ENCODE measurements around the gene HAPLN2. TPM values are rescaled to one million over a fixed set of nuclear protein-coding genes. Genes with fewer than 3 reads are reported as not detected.

Gene HAPLN2
- total RNA-seq, 4 donors from 2014 or later = 0.13 to 3.0 (median 1.2) TPM

DNA sequence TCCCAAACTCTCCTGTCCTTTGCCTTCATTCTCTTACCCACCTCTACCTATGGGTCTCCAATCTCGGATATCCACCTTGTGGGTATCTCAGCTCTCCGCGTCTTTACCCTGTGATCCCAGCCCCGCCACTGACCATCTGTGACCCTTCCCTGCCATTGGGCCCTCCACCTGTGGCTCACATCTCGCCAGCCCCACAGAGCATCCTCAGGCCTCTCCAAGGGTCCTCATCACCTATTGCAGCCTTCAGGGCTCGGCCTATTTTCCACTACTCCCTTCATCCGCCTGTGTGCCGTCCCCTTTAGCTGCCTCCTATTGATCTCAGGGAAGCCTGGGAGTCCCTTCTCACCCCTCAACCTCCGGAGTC is 33.8 kb downstream of the HAPLN2 start:
- TF ChIP-seq POLR2A (IDR thresholded peaks at IDR 0.05) (no peak), EP300 (IDR thresholded peaks at IDR 0.05) (no peak), POLR2AphosphoS5 (IDR thresholded peaks at IDR 0.05) (no peak)
- ATAC-seq = no peak
- Histone ChIP-seq H3K4me3 (no peak overlapping the region), H3K9me3 (no peaks in the 10 kb centered on the region), H3K27me3 (peaks cover 91% of the 10 kb centered on the region), H3K27ac (no peak overlapping the region), H3K36me3 (no peaks in the 10 kb centered on the region), H3K4me1 (peaks cover 0 to 18% (median 14%) of the 10 kb centered on the region in 3 donors)
- 80 to 100% methylated on average over 1 to 9 of the region's 9 CpGs for WGBS, 2 donors (ENCODE audit: low coverage in 1 of 2)

DNA sequence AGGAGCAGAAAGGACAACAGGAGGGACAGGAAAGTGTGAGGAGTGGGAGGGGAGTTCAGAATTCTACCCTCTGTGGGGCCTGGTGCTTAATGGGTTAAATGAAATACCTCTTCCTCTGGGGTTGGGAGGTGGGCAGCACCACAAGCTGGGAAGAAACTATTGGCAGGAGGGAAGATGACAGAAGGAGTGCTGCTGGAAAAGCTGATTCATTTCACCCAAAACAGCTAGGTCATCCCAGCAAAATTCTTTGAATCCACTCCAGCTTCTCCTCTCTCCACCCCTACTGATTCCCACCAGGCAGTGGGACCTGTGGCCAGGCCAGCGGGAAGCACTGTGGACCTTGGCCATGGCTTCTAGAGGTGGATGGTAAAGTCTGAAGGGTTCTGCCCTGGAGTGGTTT is 35.5 kb downstream of the HAPLN2 start:
- Histone ChIP-seq H3K4me1 (peaks cover 0 to 29% (median 19%) of the 10 kb centered on the region in 3 donors), H3K4me3 (no peak overlapping the region), H3K27me3 (peaks cover 78% of the 10 kb centered on the region), H3K36me3 (no peaks in the 10 kb centered on the region), H3K27ac (no peak overlapping the region), H3K9me3 (no peaks in the 10 kb centered on the region)
- TF ChIP-seq, protein P1, sequence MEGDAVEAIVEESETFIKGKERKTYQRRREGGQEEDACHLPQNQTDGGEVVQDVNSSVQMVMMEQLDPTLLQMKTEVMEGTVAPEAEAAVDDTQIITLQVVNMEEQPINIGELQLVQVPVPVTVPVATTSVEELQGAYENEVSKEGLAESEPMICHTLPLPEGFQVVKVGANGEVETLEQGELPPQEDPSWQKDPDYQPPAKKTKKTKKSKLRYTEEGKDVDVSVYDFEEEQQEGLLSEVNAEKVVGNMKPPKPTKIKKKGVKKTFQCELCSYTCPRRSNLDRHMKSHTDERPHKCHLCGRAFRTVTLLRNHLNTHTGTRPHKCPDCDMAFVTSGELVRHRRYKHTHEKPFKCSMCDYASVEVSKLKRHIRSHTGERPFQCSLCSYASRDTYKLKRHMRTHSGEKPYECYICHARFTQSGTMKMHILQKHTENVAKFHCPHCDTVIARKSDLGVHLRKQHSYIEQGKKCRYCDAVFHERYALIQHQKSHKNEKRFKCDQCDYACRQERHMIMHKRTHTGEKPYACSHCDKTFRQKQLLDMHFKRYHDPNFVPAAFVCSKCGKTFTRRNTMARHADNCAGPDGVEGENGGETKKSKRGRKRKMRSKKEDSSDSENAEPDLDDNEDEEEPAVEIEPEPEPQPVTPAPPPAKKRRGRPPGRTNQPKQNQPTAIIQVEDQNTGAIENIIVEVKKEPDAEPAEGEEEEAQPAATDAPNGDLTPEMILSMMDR (IDR thresholded peaks at IDR 0.05) = no peak
- TF ChIP-seq EP300 (IDR thresholded peaks at IDR 0.05) (no peak), POLR2A (IDR thresholded peaks at IDR 0.05) (no peak), POLR2AphosphoS5 (IDR thresholded peaks at IDR 0.05) (no peak)
- ATAC-seq = no peak
- WGBS, 2 donors (ENCODE audit: low coverage in 1 of 2) = 20% methylated on average over 1 of the region's 1 CpG; no CpG with 5 or more reads in 1 of the 2 donors

GRCh38 chr1:156655151-156655903 is 36.1 kb downstream of the HAPLN2 start:
- Histone ChIP-seq H3K27me3 (peaks cover 74% of the 10 kb centered on the region), H3K4me3 (no peak overlapping the region), H3K9me3 (no peaks in the 10 kb centered on the region), H3K27ac (no peak overlapping the region), H3K4me1 (peaks cover 0 to 36% (median 22%) of the 10 kb centered on the region in 3 donors), H3K36me3 (no peaks in the 10 kb centered on the region)
- TF ChIP-seq EP300 (IDR thresholded peaks at IDR 0.05) (no peak), POLR2A (IDR thresholded peaks at IDR 0.05) (no peak), POLR2AphosphoS5 (IDR thresholded peaks at IDR 0.05) (no peak)
- TF ChIP-seq, protein P1 (IDR thresholded peaks at IDR 0.05) = no peak
- ATAC-seq = no peak
- 0 to 58% methylated on average over 1 to 2 of the region's 2 CpGs for WGBS, 2 donors (ENCODE audit: low coverage in 1 of 2)

GRCh38 chr1:156655904-156656516 is 36.8 kb downstream of the HAPLN2 start:
- TF ChIP-seq POLR2A (IDR thresholded peaks at IDR 0.05) (no peak), POLR2AphosphoS5 (IDR thresholded peaks at IDR 0.05) (no peak)
- TF ChIP-seq, protein P1 (IDR thresholded peaks at IDR 0.05) = no peak
- 29% methylated on average over 1 of the region's 9 CpGs; no CpG with 5 or more reads in 1 of the 2 donors for WGBS, 2 donors (ENCODE audit: low coverage in 1 of 2)
- Histone ChIP-seq H3K4me1 (peaks cover 0 to 42% (median 28%) of the 10 kb centered on the region in 3 donors), H3K27ac (no peak overlapping the region), H3K27me3 (peaks cover 67% of the 10 kb centered on the region), H3K36me3 (no peaks in the 10 kb centered on the region), H3K9me3 (no peaks in the 10 kb centered on the region), H3K4me3 (no peak overlapping the region)
- no peak for ATAC-seq

GRCh38 chr1:156656806-156657740 is 37.9 kb downstream of the HAPLN2 start:
- Histone ChIP-seq H3K27me3 (peaks cover 57% of the 10 kb centered on the region), H3K9me3 (no peaks in the 10 kb centered on the region), H3K27ac (peak overlapping the region in 1 of 4 donors; percentile 31), H3K4me3 (peak overlapping the region in 1 of 2 donors; percentile 44), H3K4me1 (peaks cover 0 to 53% (median 38%) of the 10 kb centered on the region in 3 donors), H3K36me3 (no peaks in the 10 kb centered on the region)
- WGBS, 2 donors (ENCODE audit: low coverage in 1 of 2) = 1 to 3% methylated on average over 24 to 26 of the region's 54 CpGs
- TF ChIP-seq, protein P1 (IDR thresholded peaks at IDR 0.05) = peak in 3 of 4 experiments; percentile 92 to 99 (median 95)
- no peak for TF ChIP-seq POLR2A (IDR thresholded peaks at IDR 0.05)
- ATAC-seq = peak; percentile 65

All from gastroesophageal sphincter (tissue), 4 donors.